NCI-H2196 (cell line): ENCODE results near the gene RELA.
A peak's percentile ranks its signal among the peaks of the same experiment; 100 is the strongest.

Experiments used
- DNase-seq: peaks from one replicate; lab custom pipeline; 2025; ENCODE audit not compliant: unreplicated experiment; lab: John Stamatoyannopoulos, UW

RELA gene

GRCh38 chr11:65615229-65615949 lies 47.3 kb downstream of the RELA start, which contains the start of gene PCNX3:
Gene PCNX3 (plus strand): TSS chr11:65615776. CDS start chr11:65616312, 536 bp downstream.
- DNase-seq: peak; percentile 100

- DNase-seq: no peak
Measured at GRCh38 chr11:65613091-65613928, 49.4 kb downstream of the RELA start.

- no peak for DNase-seq
Measured at GRCh38 chr11:65612691-65613090, 50.0 kb downstream of the RELA start.

- no peak for DNase-seq
Measured at GRCh38 chr11:65611758-65612603, 50.7 kb downstream of the RELA start.

- no peak for DNase-seq
Measured at GRCh38 chr11:65611028-65611757, 51.5 kb downstream of the RELA start.

GRCh38 chr11:65610404-65610803 lies 52.3 kb downstream of the RELA start:
- DNase-seq: no peak

- DNase-seq: no peak
Measured at GRCh38 chr11:65609665-65610064, 53.1 kb downstream of the RELA start.

GRCh38 chr11:65609229-65609628 lies 53.5 kb downstream of the RELA start:
- DNase-seq: no peak

- no peak for DNase-seq
Measured at GRCh38 chr11:65607614-65608426, 54.9 kb downstream of the RELA start.

- peak; percentile 98 for DNase-seq
Measured at GRCh38 chr11:65606876-65607613, 55.7 kb downstream of the RELA start.

- DNase-seq: no peak
Measured at GRCh38 chr11:65604258-65604657, 58.5 kb downstream of the RELA start.
